MM.1S (cell line): ENCODE measurements around the gene CFAP77.

ENCODE experiments used
- EZH2 ChIP-seq: fragments of 300-600 bp; sonication (generic); optimal IDR thresholded peaks from 2 replicates; pipeline ENCODE3; 2017; ENCODE audit warnings: low read depth, mild to moderate bottlenecking, antibody characterized with exemption, low read length, mixed read lengths
- TF ChIP-seq, protein P1 (sequence below): fragments of 300-600 bp; sonication (generic); IDR thresholded peaks from 2 replicates; pipeline ENCODE4 v1.5.1; 2016; ENCODE audit warnings: antibody characterized with exemption, low read length, mixed read lengths

GRCh38 chr9:132560616-132561202 is 150.7 kb downstream of the CFAP77 start:
- TF ChIP-seq, protein P1, sequence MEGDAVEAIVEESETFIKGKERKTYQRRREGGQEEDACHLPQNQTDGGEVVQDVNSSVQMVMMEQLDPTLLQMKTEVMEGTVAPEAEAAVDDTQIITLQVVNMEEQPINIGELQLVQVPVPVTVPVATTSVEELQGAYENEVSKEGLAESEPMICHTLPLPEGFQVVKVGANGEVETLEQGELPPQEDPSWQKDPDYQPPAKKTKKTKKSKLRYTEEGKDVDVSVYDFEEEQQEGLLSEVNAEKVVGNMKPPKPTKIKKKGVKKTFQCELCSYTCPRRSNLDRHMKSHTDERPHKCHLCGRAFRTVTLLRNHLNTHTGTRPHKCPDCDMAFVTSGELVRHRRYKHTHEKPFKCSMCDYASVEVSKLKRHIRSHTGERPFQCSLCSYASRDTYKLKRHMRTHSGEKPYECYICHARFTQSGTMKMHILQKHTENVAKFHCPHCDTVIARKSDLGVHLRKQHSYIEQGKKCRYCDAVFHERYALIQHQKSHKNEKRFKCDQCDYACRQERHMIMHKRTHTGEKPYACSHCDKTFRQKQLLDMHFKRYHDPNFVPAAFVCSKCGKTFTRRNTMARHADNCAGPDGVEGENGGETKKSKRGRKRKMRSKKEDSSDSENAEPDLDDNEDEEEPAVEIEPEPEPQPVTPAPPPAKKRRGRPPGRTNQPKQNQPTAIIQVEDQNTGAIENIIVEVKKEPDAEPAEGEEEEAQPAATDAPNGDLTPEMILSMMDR: no peak
- no peak for TF ChIP-seq EZH2
